Measurements from ENCODE around the gene ZNF485.

DNA sequence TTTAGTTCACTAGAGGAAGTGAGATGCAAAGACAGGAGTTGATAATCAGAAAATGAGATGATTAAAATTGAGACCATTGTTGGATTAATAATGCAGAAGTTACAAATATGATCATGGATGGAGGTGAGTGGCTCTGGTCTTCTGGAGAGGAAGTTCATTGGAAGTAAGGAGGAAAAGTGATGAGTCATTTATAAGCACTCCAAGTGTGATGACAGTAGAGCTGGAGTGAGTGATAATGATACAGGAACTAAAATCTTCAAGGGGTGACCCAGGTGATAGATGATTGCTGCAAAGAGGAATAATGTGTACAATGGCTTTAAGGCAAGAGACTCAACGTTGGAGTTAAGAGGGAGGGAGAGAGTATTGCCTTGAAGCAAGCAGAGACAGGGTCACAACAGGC lies 21.7 kb downstream of the ZNF485 start:
- no peak for TF ChIP-seq GATA2 (IDR thresholded peaks at IDR 0.05; ENCODE audit: low read depth, low read length)
- TF ChIP-seq GATA3 (IDR thresholded peaks at IDR 0.05; ENCODE audit: low read depth, low read length): no peak
